ENCODE measurements around the gene MYLK4.

GRCh38 chr6:2634139-2634964, 116.4 kb downstream of the MYLK4 start:
- TF ChIP-seq CTCF (IDR thresholded peaks at IDR 0.05; ENCODE audit: low read depth, low read length, poor library complexity, severe bottlenecking) (peak; percentile 96), EZH2phosphoT487 (IDR thresholded peaks at IDR 0.05; ENCODE audit: borderline replicate concordance, low read length) (no peak)
